Right lobe of liver (tissue), 6 donors: ENCODE results near the gene SH3GLB1. TPM values are rescaled to one million over a fixed set of nuclear protein-coding genes. Genes with fewer than 3 reads are reported as not detected.

Experiments
- ATAC-seq, 4 donors: fragments of 200-7000 bp; cut with Tn5 transposase; one replicate each; pipeline ENCODE4 v1.9.1; 2020; ENCODE audit warnings: mild to moderate bottlenecking in 4 of 4, moderate library complexity in 4 of 4
- DNase-seq, 3 donors: peaks; one replicate each; pipeline ENCODE4 v3.0.0-alpha.2; 2020
- H3K27ac ChIP-seq, 3 donors: fragments of 200-600 bp; one replicate each; pipeline ENCODE4 v1.8.0; 2022
- H3K27me3 ChIP-seq, 2 donors: fragments of 200-600 bp; one replicate each; pipeline ENCODE4 v1.8.0; 2022
- H3K36me3 ChIP-seq, 4 donors: fragments of 200-600 bp; sonication (generic) in 1 of 4; one replicate each; pipeline versions ENCODE4 v1.5.1 to v1.8.0; 2017 to 2022; ENCODE audit warnings: control low read depth in 1 of 4
- H3K4me1 ChIP-seq, 4 donors: fragments of 200-600 bp; sonication (generic) in 1 of 4; one replicate each; pipeline versions ENCODE4 v1.5.1 to v1.8.0; 2017 to 2022; ENCODE audit warnings: control low read depth in 1 of 4
- H3K4me3 ChIP-seq, 3 donors: fragments of 200-600 bp; one replicate each; pipeline ENCODE4 v1.8.0; 2022
- H3K9me3 ChIP-seq, 4 donors: fragments of 200-600 bp; sonication (generic) in 1 of 4; one replicate each; pipeline versions ENCODE4 v1.5.1 to v1.8.0; 2017 to 2022; ENCODE audit warnings: control low read depth in 1 of 4
- CTCF ChIP-seq, 4 donors: fragments of 200-600 bp in 3 of 4; fragments of 450-650 bp in 1 of 4; IDR thresholded peaks; one replicate each; pipeline versions ENCODE4 v1.5.1 to v1.8.0; 2016 to 2022; ENCODE audit warnings: antibody characterized with exemption in 4 of 4, mild to moderate bottlenecking in 2 of 4
- POLR2A ChIP-seq: fragments of 450-650 bp; IDR thresholded peaks from one replicate; pipeline ENCODE4 v1.6.1; 2017; ENCODE audit warnings: antibody characterized with exemption, mild to moderate bottlenecking
- WGBS: methylation state at CpG from one replicate; pipeline ENCODE4 v1.1.6; 2018; ENCODE audit warnings: low coverage, low lambda C conversion rate; ENCODE audit not compliant: insufficient coverage; ENCODE audit errors: missing lambda C conversion rate; 5-methylcytosine and 5-hydroxymethylcytosine counted together
- intact Hi-C, 2 donors: fragments of 100-400 bp; cut with DNase I; formaldehyde crosslinking; loops; one replicate each; pipeline versions ENCODE4 v1.11.2 to v1.14.1; 2022
- total RNA-seq, 6 experiments: library from RNA; depleted of rRNA in 2 of 6; stranded (reverse); fragments of >200 nt in 2 of 6; fragmentation: NEBNext Ultra II Directional in 3 of 6; extraction: Animal tissue kit (Norgen Biotek cat#: 25700) in 3 of 6; gene quantifications; one replicate each; pipeline versions ENCODE4 v1.1.0 to v1.2.4, GENCODE V29; 2016 to 2023
- donor health status: DM: no; HTN: yes; CAD: no.
- donor health status: DM: no; HTN: no; CAD: no.
- donor health status: DM: no; HTN: no; CAD: no.
- donor health status: DM: no; HTN: yes; CAD: no.
- donor health status: DM: no; HTN: yes; CAD: no.

SH3GLB1 gene
- total RNA-seq, 6 experiments from 2014 or later: 23.8 to 47.5 (median 29.1) TPM

- peaks cover 0 to 14% (median 9%) of the 10 kb centered on the region in 4 donors for H3K4me1 ChIP-seq
- 58% methylated on average over 6 of the region's 6 CpGs for WGBS
- intact Hi-C loops: no loop called here
- no peak overlapping the region for H3K4me3 ChIP-seq
- no peaks in the 10 kb centered on the region for H3K27me3 ChIP-seq
- no peak overlapping the region for H3K27ac ChIP-seq
- no peak for TF ChIP-seq CTCF (IDR thresholded peaks at IDR 0.05)
- no peak for TF ChIP-seq POLR2A
- DNase-seq: no peak
- H3K36me3 ChIP-seq: no peaks in the 10 kb centered on the region
- H3K9me3 ChIP-seq: no peaks in the 10 kb centered on the region
- peak in 1 of 4 donors; percentile 25 for ATAC-seq
Measured at GRCh38 chr1:86788300-86789206, 84.2 kb downstream of the SH3GLB1 start.

GRCh38 chr1:86795316-86795715, 90.9 kb downstream of the SH3GLB1 start:
- ATAC-seq (no peak), DNase-seq (no peak)
- peaks cover 0 to 26% (median 9%) of the 10 kb centered on the region in 4 donors for H3K4me1 ChIP-seq
- intact Hi-C loops: no loop called here
- no peak for TF ChIP-seq CTCF (IDR thresholded peaks at IDR 0.05)
- TF ChIP-seq POLR2A: no peak
- H3K27ac ChIP-seq: no peak overlapping the region
- H3K36me3 ChIP-seq: no peaks in the 10 kb centered on the region
- H3K9me3 ChIP-seq: no peaks in the 10 kb centered on the region
- H3K27me3 ChIP-seq: no peaks in the 10 kb centered on the region
- no peak overlapping the region for H3K4me3 ChIP-seq

Other genes starting within 250 kb of the SH3GLB1 start
- not detected for gene CLCA1, start 235.6 kb upstream of the SH3GLB1 start, total RNA-seq
- gene CLCA4, start 157.5 kb upstream of the SH3GLB1 start, total RNA-seq: under 1 TPM in 1 of 6 experiments, not detected in 5; 0.07 TPM
- 100 to 1,000 TPM in 4 of 6 experiments, 10 to 100 TPM in 2; 95.5 to 130 (median 107) TPM for gene SELENOF, start 209.6 kb downstream of the SH3GLB1 start, total RNA-seq
- 10 to 100 TPM in 5 of 6 experiments, 1 to 10 TPM in 1; 9.9 to 17.2 (median 13.7) TPM for gene HS2ST1, start 210.1 kb downstream of the SH3GLB1 start, total RNA-seq